Left renal pelvis (tissue), 4 donors: ENCODE results near the gene SND1. TPM values are rescaled to one million over a fixed set of nuclear protein-coding genes. Genes with fewer than 3 reads are reported as not detected.
"Not testable (repeated sequence)": the region's sequence is repeated elsewhere in the genome, so short reads cannot be mapped to it uniquely, and the experiment has no call there.

Source experiments
- DNase-seq, 4 donors: peaks; one replicate each; pipeline ENCODE4 v3.0.0-alpha.2; 2013; ENCODE audit warnings: low read depth in 4 of 4, low spot score in 3 of 4
- polyA plus RNA-seq, 4 donors: library from polyadenylated mRNA; unstranded; fragments of 120-200 nt; gene quantifications; one replicate each; pipeline ENCODE4 v1.2.1, GENCODE V29; 2013; ENCODE audit not compliant: insufficient read length in 4 of 4

The SND1 gene
- polyA plus RNA-seq, 4 donors: 129 to 161 (median 145) TPM

DNA sequence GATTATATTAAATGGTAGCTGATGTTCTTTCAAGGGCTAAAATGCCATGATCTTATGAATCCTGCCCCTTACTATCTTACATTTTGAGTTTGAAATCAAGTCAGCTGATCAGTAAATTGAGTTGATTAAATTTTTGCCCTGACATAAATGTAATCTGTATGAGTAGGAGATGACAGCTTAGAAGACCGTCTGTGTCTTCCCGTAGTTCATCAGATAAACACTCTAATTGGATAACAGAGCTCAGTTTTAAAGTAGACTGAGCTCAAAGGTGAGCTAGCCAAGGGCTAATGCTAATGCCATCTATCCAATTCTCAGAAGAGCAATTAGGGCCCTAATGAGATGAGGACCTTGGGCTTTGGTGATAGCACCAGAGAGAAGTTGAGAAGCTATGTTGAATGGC lies 296.3 kb downstream of the SND1 start:
- no peak for DNase-seq

GRCh38 chr7:127948930-127949329 lies 296.9 kb downstream of the SND1 start:
- no peak for DNase-seq

- no peak for DNase-seq
Measured at GRCh38 chr7:127949769-127950222, 297.8 kb downstream of the SND1 start.

- DNase-seq: no peak
Measured at GRCh38 chr7:127950233-127950935, 298.4 kb downstream of the SND1 start.

- no peak for DNase-seq
Measured at GRCh38 chr7:127953423-127954356, 301.7 kb downstream of the SND1 start.

DNA sequence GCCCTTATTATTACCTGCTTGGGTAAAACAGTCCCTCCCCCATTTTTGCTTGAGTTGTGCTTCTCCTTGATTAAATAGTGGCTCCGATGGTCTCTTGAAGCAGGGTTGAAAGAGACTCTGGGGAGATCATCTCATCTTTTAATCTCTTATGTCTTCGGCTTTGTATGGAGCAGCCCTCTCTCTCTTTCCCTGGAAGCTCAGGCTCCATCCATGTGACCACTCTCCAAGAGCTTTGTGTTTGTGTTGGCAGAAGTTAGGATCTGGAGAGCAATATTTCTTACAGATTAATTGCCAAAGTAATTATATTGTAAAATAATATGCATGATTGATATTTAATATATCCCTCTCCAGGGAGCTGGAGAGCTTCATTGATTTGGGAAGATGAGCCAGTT lies 302.4 kb downstream of the SND1 start:
- no peak for DNase-seq

- no peak for DNase-seq
Measured at GRCh38 chr7:127955051-127955531, 303.1 kb downstream of the SND1 start.

GRCh38 chr7:127957886-127958285 lies 305.9 kb downstream of the SND1 start:
- DNase-seq: no peak

- no peak for DNase-seq
Measured at GRCh38 chr7:127959770-127960169, 307.8 kb downstream of the SND1 start.

DNA sequence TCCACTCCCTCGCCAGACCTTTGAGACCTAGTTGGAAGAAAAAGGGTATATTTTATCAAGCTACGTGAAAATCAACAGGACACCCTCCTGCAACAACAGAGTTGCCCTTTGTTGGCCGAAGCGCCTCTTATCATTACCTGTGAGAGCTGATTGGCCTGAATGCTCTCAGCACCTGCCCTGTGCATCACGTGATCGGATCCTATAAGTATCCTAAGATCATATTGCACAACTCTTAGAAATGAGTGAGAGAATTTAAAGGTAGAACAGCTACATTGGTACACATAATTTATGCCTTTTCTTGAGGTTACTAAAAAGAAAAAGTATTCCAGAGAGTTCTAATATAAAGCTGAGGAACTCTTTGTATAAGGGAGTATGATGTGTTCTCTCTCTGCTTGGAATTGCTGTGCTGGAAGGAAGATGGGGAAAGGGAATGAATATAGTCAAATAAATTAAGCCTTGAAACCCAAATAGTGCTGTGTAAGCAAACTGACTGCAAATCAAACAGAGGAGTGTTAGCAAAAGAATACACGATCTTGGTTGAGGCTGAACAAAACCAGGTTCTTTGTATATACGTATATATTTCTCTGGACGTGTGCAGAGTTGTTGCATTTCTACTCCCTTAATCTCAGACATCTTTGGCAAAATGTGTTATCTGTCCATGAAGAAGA lies 309.9 kb downstream of the SND1 start:
- DNase-seq: no peak

- DNase-seq: no peak
Measured at GRCh38 chr7:127962589-127963361, 310.8 kb downstream of the SND1 start.

- DNase-seq: not testable (repeated sequence)
Measured at GRCh38 chr7:127963850-127964249, 311.9 kb downstream of the SND1 start.

GRCh38 chr7:127967281-127967680 lies 315.3 kb downstream of the SND1 start:
- no peak for DNase-seq

DNA sequence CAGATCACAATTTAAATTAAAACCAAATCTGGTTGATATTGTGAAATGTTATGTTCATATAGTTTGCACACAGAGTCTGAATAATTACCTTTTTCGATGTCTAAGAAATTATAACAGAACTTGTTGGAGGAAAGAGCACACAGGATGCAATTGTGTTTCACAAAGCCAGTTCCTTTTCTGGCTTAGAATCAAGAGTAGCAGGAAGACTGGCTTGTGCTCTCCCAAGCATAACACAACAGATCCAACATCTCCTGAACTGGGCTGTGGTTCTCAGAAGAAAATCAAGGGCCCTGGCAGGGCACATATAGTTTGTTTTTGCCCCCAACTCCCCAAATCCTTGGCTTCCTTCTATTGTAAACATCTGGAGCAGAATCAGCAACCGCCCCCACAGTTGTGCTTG lies 316.6 kb downstream of the SND1 start:
- DNase-seq: no peak

DNA sequence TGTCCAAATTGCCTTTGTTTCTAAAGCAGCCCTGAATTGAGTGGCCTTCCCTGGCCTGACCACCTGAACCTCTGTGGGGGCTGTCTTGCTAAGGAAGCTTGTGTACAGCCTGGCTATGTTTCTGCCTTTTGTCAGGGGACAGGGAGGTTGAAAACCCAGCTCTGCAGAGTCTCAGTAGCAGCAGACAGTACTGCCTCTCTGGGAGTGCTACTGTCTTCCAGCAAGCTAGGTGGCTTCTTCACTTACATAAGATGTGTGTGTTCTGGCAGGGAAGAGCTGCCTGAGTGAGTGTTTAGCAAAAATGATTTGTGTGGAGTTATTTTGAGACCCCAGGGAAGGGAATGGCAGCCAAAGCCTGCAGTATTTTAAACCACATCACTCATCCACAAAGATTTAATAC lies 321.8 kb downstream of the SND1 start:
- DNase-seq: no peak

- DNase-seq: no peak
Measured at GRCh38 chr7:127974446-127975035, 322.5 kb downstream of the SND1 start.

DNA sequence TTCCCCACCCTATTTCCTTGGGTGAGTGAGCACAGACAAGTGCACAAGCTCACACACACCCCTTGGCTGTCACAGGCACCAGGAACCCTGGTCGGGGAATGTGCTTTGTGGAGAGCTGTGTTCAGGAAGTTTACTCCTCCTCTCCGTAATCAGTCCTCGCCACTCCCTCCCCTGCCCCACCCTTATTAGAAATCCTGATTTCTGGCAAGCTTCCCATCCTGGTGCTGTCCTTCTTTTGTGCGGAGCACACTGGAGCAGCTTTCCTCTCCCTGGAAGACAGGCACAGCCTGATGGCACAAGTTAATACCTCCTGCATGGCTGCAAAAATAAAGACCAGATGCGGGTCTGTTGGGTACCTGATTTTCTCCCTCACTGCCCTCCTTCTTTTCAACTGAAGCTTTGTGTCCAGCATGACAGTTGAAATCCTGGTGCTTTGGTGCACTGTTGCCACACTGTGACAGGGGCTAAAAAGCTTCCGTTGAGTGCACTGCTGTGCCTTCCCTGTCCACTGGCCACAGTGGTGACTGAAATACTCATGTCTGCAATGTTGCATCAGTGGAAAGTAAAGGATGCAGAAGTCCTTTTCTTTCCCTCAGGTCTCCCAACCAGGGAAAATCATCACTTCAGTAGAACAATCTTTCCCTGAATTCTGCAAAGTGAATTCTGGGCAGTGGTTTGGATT lies 324.2 kb downstream of the SND1 start:
- no peak for DNase-seq

DNA sequence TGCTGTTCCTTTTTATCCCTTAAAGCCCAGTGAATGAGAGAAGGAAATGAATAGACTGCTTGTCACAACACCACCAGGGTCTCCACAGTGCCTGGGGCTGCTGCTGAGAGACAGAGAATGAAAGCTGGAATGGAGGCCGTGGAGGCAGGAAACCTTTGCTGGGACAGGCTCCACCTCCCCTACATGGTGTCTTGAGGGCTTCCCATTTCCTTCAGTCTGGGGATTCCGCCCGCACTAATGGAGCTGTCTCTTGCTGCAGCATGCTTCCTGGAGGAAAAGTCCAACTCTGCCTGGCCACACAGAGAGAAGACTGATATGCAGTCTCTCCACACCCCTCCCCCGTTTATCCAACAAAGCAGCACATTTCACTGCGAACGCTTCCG lies 324.7 kb downstream of the SND1 start:
- DNase-seq: no peak

DNA sequence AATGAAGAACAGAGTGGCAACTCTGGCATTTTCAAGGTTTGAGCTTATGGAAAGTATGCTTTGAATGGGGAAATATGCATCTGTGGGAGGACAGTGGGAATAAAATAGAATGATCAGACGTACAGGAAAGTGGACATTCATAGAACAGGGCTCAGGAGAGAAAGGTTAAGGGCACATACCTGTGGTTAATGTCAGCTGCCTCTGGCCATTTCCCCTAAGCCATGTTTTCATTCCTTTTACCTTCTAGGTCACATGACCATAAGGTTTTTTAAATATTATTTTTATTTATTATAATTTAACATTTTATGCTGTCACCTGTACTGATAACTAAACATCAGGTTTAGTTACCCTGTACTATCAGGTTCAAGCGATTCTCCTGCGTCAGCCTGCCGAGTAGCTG lies 326.4 kb downstream of the SND1 start:
- no peak for DNase-seq
